ENCODE results near the gene SLIT3. TPM values are rescaled to one million over a fixed set of nuclear protein-coding genes. Genes with fewer than 3 reads are reported as not detected.
A peak's percentile ranks its signal among the peaks of the same experiment; 100 is the strongest.

Gene SLIT3
- total RNA-seq, 1 donor from 2014 or later = 52.8 TPM

DNA sequence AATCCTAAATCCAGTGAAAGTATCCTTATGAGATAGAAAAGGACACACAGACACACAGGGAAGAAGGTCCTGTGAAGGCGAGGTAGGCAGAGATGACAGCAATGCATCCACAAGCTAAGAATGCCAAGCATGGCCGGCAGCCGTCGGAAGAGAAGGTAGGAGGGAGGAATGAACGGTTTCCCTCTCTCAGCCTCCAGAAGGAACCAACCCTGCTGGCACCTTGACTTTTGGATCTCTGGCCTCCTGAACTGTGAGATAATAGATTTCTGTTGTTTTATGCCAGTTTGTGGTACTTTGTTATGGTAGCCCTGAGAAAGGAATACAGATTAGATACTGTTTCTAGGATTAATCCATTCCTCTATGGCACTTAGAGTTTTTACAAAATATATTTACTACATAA lies 645.6 kb downstream of the SLIT3 start:
- H3K27me3 ChIP-seq = no peaks in the 10 kb centered on the region
- no peaks in the 10 kb centered on the region for H3K9me3 ChIP-seq
- H3K4me1 ChIP-seq = peaks cover 21% of the 10 kb centered on the region
- intact Hi-C loops (cut with DNase I) = no loop called here
- no peak overlapping the region for H3K4me3 ChIP-seq
- TF ChIP-seq POLR2A (IDR thresholded peaks at IDR 0.05) (no peak), POLR2AphosphoS5 (IDR thresholded peaks at IDR 0.05; ENCODE audit: insufficient read depth in 1 of 2, low read depth in 1 of 2) (no peak)
- TF ChIP-seq, protein P1, sequence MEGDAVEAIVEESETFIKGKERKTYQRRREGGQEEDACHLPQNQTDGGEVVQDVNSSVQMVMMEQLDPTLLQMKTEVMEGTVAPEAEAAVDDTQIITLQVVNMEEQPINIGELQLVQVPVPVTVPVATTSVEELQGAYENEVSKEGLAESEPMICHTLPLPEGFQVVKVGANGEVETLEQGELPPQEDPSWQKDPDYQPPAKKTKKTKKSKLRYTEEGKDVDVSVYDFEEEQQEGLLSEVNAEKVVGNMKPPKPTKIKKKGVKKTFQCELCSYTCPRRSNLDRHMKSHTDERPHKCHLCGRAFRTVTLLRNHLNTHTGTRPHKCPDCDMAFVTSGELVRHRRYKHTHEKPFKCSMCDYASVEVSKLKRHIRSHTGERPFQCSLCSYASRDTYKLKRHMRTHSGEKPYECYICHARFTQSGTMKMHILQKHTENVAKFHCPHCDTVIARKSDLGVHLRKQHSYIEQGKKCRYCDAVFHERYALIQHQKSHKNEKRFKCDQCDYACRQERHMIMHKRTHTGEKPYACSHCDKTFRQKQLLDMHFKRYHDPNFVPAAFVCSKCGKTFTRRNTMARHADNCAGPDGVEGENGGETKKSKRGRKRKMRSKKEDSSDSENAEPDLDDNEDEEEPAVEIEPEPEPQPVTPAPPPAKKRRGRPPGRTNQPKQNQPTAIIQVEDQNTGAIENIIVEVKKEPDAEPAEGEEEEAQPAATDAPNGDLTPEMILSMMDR (IDR thresholded peaks at IDR 0.05) = no peak
- no peaks in the 10 kb centered on the region for H3K36me3 ChIP-seq
- no peak overlapping the region for H3K27ac ChIP-seq
- DNase-seq (ENCODE audit: extremely low spot score in 2 of 2) = no peak

DNA sequence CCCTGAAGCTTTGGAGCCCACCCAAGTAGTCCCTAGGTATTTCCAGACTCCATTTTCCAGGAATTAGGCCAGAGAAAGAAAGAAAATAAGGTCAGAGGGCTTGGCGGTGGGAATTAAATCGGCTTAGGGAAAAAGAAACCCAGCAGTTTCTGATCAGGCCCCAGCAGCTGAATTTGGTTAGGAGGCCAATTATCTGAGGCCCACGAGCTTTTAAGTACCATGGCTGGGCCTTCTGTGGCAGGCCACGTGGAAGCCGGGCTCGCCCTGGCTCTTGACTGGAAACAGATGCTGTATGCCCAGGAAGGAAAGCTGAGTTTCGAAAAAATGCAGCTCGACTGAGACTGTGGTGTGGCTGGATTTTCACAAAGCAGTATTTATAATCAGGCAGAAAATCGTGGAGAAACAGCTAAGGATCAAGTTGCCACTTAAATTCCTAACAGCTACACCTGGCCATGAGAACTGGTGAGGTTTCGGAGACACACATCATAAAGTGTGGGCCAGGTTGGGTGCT lies 646.7 kb downstream of the SLIT3 start:
- H3K9me3 ChIP-seq = no peaks in the 10 kb centered on the region
- peaks cover 21% of the 10 kb centered on the region for H3K4me1 ChIP-seq
- no peak for DNase-seq (ENCODE audit: extremely low spot score in 2 of 2)
- H3K27me3 ChIP-seq = no peaks in the 10 kb centered on the region
- no peaks in the 10 kb centered on the region for H3K36me3 ChIP-seq
- TF ChIP-seq POLR2AphosphoS5 (IDR thresholded peaks at IDR 0.05; ENCODE audit: insufficient read depth in 1 of 2, low read depth in 1 of 2) (peak in 1 of 2 donors; percentile 18), POLR2A (IDR thresholded peaks at IDR 0.05) (no peak)
- peak overlapping the region; percentile 48 for H3K27ac ChIP-seq
- no peak overlapping the region for H3K4me3 ChIP-seq
- intact Hi-C loops (cut with DNase I) = no loop called here

DNA sequence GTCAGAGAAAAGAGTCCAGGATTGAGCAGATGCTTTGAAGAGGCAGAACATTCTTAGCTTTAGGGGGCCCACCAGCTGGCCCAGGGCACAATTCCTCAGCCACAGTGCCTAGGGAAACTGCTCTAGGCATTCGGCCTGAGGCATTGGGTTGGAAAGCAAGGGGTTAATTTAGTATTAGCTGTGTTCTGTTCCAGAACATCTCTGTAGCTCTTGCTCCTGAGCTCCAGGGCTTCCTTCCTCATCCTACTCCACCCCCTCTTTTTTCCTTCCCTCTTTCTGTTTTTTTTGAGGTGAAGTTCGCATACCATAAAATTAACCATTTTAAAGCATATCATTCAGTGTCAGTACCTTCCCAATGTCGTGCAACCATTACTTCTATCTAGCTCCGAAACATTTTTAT lies 647.3 kb downstream of the SLIT3 start:
- Histone ChIP-seq H3K27ac (peak overlapping the region; percentile 48), H3K4me1 (peaks cover 21% of the 10 kb centered on the region), H3K36me3 (no peaks in the 10 kb centered on the region), H3K9me3 (no peaks in the 10 kb centered on the region), H3K27me3 (no peaks in the 10 kb centered on the region), H3K4me3 (no peak overlapping the region)
- TF ChIP-seq, protein P1 (IDR thresholded peaks at IDR 0.05) = no peak
- TF ChIP-seq POLR2A (IDR thresholded peaks at IDR 0.05) = no peak
- TF ChIP-seq POLR2AphosphoS5 (IDR thresholded peaks at IDR 0.05; ENCODE audit: insufficient read depth in 1 of 2, low read depth in 1 of 2) = no peak
- intact Hi-C loops (cut with DNase I) = no loop called here
- no peak for DNase-seq (ENCODE audit: extremely low spot score in 2 of 2)

DNA sequence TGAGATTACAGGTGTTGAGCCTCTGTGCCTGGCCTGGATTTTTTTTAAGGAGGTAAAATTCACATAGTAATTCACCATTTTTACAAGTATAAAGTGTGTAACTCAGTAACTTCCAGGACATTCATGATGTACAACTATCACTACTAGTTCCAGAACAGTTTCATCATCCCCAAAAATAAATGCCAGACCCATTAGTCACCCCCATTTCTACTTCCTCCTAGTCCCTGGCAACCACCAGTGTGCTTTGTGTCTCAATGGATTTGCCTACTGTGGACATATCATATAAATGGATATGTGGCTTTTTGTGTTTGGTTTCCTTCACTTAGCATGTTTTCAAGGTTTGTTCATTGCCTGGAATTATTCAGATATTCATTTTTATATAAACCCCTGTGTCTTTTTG lies 649.3 kb downstream of the SLIT3 start:
- Histone ChIP-seq H3K27me3 (no peaks in the 10 kb centered on the region), H3K27ac (no peak overlapping the region), H3K4me3 (no peak overlapping the region), H3K9me3 (no peaks in the 10 kb centered on the region), H3K4me1 (peaks cover 20% of the 10 kb centered on the region), H3K36me3 (no peaks in the 10 kb centered on the region)
- intact Hi-C loops (cut with DNase I) = no loop called here
- no peak for DNase-seq (ENCODE audit: extremely low spot score in 2 of 2)
- TF ChIP-seq POLR2A (IDR thresholded peaks at IDR 0.05) (no peak), POLR2AphosphoS5 (IDR thresholded peaks at IDR 0.05; ENCODE audit: insufficient read depth in 1 of 2, low read depth in 1 of 2) (no peak)
- TF ChIP-seq, protein P1 (IDR thresholded peaks at IDR 0.05) = no peak

DNA sequence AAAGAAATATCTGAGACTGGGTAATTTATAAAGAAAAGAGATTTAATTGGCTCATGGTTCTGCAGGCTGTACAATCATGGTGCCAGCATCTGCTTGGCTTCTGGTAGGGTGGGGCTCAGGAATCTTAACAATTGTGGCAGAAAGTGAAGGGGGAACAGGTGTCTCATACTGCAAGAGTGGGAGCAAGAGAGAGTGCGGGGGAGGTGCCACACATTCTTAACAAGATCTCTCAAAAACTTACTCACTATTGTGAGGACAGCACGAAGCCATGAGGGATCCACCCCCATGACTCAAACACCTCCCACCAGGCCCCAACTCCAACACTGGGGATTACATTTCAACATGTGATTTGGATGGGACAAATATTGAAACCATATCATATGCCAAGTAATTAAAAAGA lies 651.6 kb downstream of the SLIT3 start:
- H3K27ac ChIP-seq = no peak overlapping the region
- TF ChIP-seq, protein P1 (IDR thresholded peaks at IDR 0.05) = no peak
- TF ChIP-seq POLR2A (IDR thresholded peaks at IDR 0.05) (no peak), POLR2AphosphoS5 (IDR thresholded peaks at IDR 0.05; ENCODE audit: insufficient read depth in 1 of 2, low read depth in 1 of 2) (no peak)
- H3K36me3 ChIP-seq = no peaks in the 10 kb centered on the region
- DNase-seq (ENCODE audit: extremely low spot score in 2 of 2) = no peak
- no peaks in the 10 kb centered on the region for H3K27me3 ChIP-seq
- H3K9me3 ChIP-seq = no peaks in the 10 kb centered on the region
- intact Hi-C loops (cut with DNase I) = no loop called here
- no peak overlapping the region for H3K4me3 ChIP-seq
- peaks cover 10% of the 10 kb centered on the region for H3K4me1 ChIP-seq
